ENCODE results near the gene CALU. TPM values are rescaled to one million over a fixed set of nuclear protein-coding genes. Genes with fewer than 3 reads are reported as not detected.
A peak's percentile ranks its signal among the peaks of the same experiment; 100 is the strongest.

CALU gene
- 198 and 210 TPM in 2 replicates for total RNA-seq

GRCh38 chr7:128739048-128739962, at the start of gene CALU:
CALU (plus strand) TSS chr7:128739359; CDS start chr7:128748584, 9,225 bp downstream.
- peak within 1 kb of the TSS; percentile 100 for H3K4me3 ChIP-seq (ENCODE audit: low read depth, low read length)
- no peaks in the 10 kb centered on the region for H3K36me3 ChIP-seq (ENCODE audit: control insufficient read depth, insufficient read depth, low read length)
- H3K27me3 ChIP-seq (ENCODE audit: control insufficient read depth, insufficient read depth, low read length): no peaks in the 10 kb centered on the region
- peak; percentile 87 for DNase-seq (ENCODE audit: low read depth)
- TF ChIP-seq, protein P1, sequence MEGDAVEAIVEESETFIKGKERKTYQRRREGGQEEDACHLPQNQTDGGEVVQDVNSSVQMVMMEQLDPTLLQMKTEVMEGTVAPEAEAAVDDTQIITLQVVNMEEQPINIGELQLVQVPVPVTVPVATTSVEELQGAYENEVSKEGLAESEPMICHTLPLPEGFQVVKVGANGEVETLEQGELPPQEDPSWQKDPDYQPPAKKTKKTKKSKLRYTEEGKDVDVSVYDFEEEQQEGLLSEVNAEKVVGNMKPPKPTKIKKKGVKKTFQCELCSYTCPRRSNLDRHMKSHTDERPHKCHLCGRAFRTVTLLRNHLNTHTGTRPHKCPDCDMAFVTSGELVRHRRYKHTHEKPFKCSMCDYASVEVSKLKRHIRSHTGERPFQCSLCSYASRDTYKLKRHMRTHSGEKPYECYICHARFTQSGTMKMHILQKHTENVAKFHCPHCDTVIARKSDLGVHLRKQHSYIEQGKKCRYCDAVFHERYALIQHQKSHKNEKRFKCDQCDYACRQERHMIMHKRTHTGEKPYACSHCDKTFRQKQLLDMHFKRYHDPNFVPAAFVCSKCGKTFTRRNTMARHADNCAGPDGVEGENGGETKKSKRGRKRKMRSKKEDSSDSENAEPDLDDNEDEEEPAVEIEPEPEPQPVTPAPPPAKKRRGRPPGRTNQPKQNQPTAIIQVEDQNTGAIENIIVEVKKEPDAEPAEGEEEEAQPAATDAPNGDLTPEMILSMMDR (IDR thresholded peaks at IDR 0.05; ENCODE audit: insufficient read depth, low read length, poor library complexity, severe bottlenecking): no peak

DNA sequence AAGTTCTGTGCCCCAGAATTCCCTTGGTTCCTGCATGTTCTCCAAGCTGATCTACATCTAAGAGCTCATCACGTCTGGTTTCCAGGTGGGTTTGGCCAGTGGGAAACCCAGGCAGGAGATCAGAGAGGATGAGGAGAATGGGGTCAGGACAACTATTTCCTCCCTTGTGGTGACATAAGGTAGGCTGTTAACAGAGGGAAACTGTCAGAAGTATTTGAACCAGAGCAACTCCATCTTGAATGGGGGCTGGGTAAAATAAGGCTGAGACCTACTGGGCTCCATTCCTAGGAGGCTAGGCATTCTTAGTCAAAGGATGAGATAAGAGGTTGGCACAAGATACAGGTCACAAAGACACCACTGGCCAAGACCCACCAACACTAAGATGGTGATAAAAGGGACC, 47.9 kb upstream of the CALU start:
- DNase-seq (ENCODE audit: low read depth): no peak
- H3K36me3 ChIP-seq (ENCODE audit: control insufficient read depth, insufficient read depth, low read length): no peaks in the 10 kb centered on the region
- TF ChIP-seq, protein P1 (IDR thresholded peaks at IDR 0.05; ENCODE audit: insufficient read depth, low read length, poor library complexity, severe bottlenecking): no peak
- no peak overlapping the region for H3K4me3 ChIP-seq (ENCODE audit: low read depth, low read length)
- H3K27me3 ChIP-seq (ENCODE audit: control insufficient read depth, insufficient read depth, low read length): no peaks in the 10 kb centered on the region

DNA sequence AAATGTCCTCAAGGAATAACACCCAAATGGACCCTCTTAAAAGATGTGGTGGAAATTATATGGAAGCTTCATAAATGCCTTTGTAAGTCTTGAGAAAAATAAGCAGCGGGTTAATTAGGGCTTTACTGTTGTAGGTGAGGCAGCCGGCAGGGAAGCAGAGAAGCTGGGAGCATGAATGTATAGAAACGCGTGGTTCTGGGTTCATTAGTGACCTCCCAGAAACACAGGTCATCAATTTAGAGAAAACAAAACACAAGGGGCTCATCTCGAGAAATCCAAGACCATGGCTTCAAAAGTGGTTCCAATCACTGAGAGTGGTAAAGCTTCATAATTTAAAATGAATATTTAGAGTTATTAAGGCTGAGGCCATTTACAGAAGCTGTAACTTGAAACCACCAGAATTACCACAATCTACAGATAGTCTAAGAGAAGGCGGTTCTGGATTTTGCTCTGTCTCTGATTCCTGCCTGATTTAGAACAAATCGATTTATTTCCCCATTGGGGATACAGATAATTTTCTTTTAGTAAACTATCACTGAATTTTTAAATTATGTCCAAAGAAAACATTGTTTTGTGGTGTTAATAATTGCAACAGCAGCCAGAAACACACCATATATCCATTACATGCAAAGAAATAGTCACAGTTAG, 46.4 kb upstream of the CALU start:
- H3K4me3 ChIP-seq (ENCODE audit: low read depth, low read length): no peak overlapping the region
- no peaks in the 10 kb centered on the region for H3K36me3 ChIP-seq (ENCODE audit: control insufficient read depth, insufficient read depth, low read length)
- no peak for DNase-seq (ENCODE audit: low read depth)
- peaks cover 7% of the 10 kb centered on the region for H3K27me3 ChIP-seq (ENCODE audit: control insufficient read depth, insufficient read depth, low read length)
- TF ChIP-seq, protein P1 (IDR thresholded peaks at IDR 0.05; ENCODE audit: insufficient read depth, low read length, poor library complexity, severe bottlenecking): no peak

DNA sequence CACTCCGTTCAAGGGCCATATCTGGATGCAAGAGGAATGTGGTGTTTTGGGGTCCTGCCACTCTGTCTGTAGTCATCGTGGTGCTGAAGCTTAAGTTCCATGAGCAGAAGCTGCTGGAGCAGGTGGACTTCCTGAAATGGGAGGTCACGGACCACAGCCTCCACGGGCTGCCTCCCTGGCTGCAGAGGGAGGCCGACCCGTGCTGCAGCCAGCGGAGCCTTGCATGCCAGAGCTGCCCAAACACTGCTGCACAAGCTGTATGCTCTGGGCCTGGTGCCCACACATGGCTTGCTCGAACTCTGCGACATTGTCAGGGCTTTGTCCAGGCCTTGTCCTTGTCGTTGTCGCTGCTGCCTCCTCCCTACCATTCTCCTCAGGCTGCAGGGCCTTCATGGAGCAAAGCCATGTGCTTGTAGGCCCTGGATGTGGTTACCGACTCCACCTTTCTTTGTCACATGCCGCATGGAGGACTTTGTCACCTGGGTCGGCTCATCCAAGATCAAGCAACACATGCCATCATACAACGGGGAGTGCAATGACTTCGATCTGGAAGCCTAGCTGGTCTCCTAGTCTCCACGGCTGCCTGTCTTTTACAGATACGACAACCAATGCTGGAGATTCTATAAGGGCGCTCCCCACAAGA, 45.7 kb upstream of the CALU start:
- TF ChIP-seq, protein P1 (IDR thresholded peaks at IDR 0.05; ENCODE audit: insufficient read depth, low read length, poor library complexity, severe bottlenecking): no peak
- no peak for DNase-seq (ENCODE audit: low read depth)
- Histone ChIP-seq H3K27me3 (ENCODE audit: control insufficient read depth, insufficient read depth, low read length) (peaks cover 11% of the 10 kb centered on the region), H3K4me3 (ENCODE audit: low read depth, low read length) (no peak overlapping the region), H3K36me3 (ENCODE audit: control insufficient read depth, insufficient read depth, low read length) (no peaks in the 10 kb centered on the region)

DNA sequence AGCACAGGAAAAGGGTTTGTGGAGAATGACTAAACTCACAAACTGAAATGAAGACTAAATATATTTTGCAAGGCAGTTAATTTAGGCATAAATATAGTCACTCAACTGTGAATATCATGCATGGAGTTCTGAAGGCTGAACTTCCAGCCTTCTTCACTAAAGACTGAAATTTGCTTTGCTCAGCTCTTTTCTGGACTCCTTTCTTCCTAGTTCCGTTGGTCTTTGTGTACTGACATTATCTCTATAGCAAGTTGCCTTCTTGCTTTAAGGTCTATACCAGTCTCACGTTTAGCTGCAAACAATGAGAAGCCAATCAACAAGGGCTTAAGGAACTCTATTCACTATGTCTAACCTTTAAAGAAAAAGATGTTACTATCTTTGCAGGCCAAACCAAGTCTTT, 44.4 kb upstream of the CALU start:
- Histone ChIP-seq H3K27me3 (ENCODE audit: control insufficient read depth, insufficient read depth, low read length) (peaks cover 11% of the 10 kb centered on the region), H3K36me3 (ENCODE audit: control insufficient read depth, insufficient read depth, low read length) (no peaks in the 10 kb centered on the region), H3K4me3 (ENCODE audit: low read depth, low read length) (no peak overlapping the region)
- TF ChIP-seq, protein P1 (IDR thresholded peaks at IDR 0.05; ENCODE audit: insufficient read depth, low read length, poor library complexity, severe bottlenecking): no peak
- no peak for DNase-seq (ENCODE audit: low read depth)

Measured in kidney epithelial cell (primary cell).